H9 (cell line): ENCODE data around the gene SH3BP5. TPM values are rescaled to one million over a fixed set of nuclear protein-coding genes. Genes with fewer than 3 reads are reported as not detected.

Experiments used
- DNase-seq: peaks from one replicate; pipeline ENCODE4 v3.0.0-alpha.2; 2017
- H2AFZ ChIP-seq: one replicate; pipeline ENCODE4 v1.6.1; 2013; ENCODE audit warnings: mild to moderate bottlenecking, low read length, control low read depth, moderate library complexity
- H2AK5ac ChIP-seq: 2 replicates; pipeline ENCODE4 v1.6.1; 2013; ENCODE audit warnings: low read length, control low read depth, mixed read lengths; ENCODE audit not compliant: insufficient read length
- H2BK120ac ChIP-seq: one replicate; pipeline ENCODE4 v1.6.1; 2013; ENCODE audit warnings: low read depth, mild to moderate bottlenecking, low read length, control low read depth, inconsistent platforms; ENCODE audit not compliant: poor library complexity, severe bottlenecking
- H2BK12ac ChIP-seq: 2 replicates; pipeline ENCODE4 v1.6.1; 2013; ENCODE audit warnings: low read length, control low read depth, mixed read lengths, low read depth; ENCODE audit not compliant: insufficient read length
- H2BK15ac ChIP-seq: 2 replicates; pipeline ENCODE4 v1.6.1; 2013; ENCODE audit warnings: low read depth, low read length, control low read depth
- H2BK20ac ChIP-seq: one replicate; pipeline ENCODE4 v1.6.1; 2013; ENCODE audit warnings: low read depth, mild to moderate bottlenecking, low read length, control low read depth, inconsistent platforms; ENCODE audit not compliant: poor library complexity, severe bottlenecking
- H2BK5ac ChIP-seq: 2 replicates; pipeline ENCODE4 v1.6.1; 2013; ENCODE audit warnings: low read length, control low read depth, mixed read lengths; ENCODE audit not compliant: insufficient read length
- H3K14ac ChIP-seq: 2 replicates; pipeline ENCODE4 v1.6.1; 2013; ENCODE audit warnings: low read length, control low read depth; ENCODE audit not compliant: insufficient read depth
- H3K18ac ChIP-seq: 2 replicates; pipeline ENCODE4 v1.6.1; 2013; ENCODE audit warnings: low read depth, mild to moderate bottlenecking, mixed read lengths, low read length, control low read depth; ENCODE audit not compliant: insufficient read length
- H3K23ac ChIP-seq: 2 replicates; pipeline ENCODE4 v1.6.1; 2013; ENCODE audit warnings: low read length, control low read depth, mixed read lengths, low read depth; ENCODE audit not compliant: insufficient read length
- H3K23me2 ChIP-seq: 2 replicates; pipeline ENCODE4 v1.6.1; 2013; ENCODE audit warnings: low read depth, mild to moderate bottlenecking, mixed read lengths, low read length, control low read depth; ENCODE audit not compliant: insufficient read length, poor library complexity, severe bottlenecking
- H3K27ac ChIP-seq: 2 replicates; pipeline ENCODE4 v1.5.1; 2013; ENCODE audit warnings: low read length, control low read depth, mixed read lengths, low read depth; ENCODE audit not compliant: insufficient read length
- H3K27me3 ChIP-seq: 2 replicates; pipeline ENCODE4 v1.6.1; 2013; ENCODE audit warnings: low read length, control low read depth, inconsistent platforms; ENCODE audit not compliant: insufficient read depth
- H3K4ac ChIP-seq: 2 replicates; pipeline ENCODE4 v1.6.1; 2013; ENCODE audit warnings: low read depth, mild to moderate bottlenecking, control low read depth, inconsistent platforms, low read length, moderate library complexity
- H3K4me1 ChIP-seq: 2 replicates; pipeline ENCODE4 v1.6.1; 2013; ENCODE audit warnings: low read length, control low read depth, inconsistent platforms; ENCODE audit not compliant: insufficient read depth
- H3K4me2 ChIP-seq: 2 replicates; pipeline ENCODE4 v1.6.1; 2013; ENCODE audit warnings: low read length, control low read depth, mixed read lengths; ENCODE audit not compliant: insufficient read length, insufficient read depth
- H3K56ac ChIP-seq: 2 replicates; pipeline ENCODE4 v1.6.1; 2013; ENCODE audit warnings: low read depth, mild to moderate bottlenecking, mixed read lengths, low read length, control low read depth; ENCODE audit not compliant: insufficient read length
- H3K79me1 ChIP-seq: 2 replicates; pipeline ENCODE4 v1.6.1; 2013; ENCODE audit warnings: low read depth, mild to moderate bottlenecking, moderate library complexity, low read length, control low read depth, inconsistent platforms; ENCODE audit not compliant: insufficient read depth, poor library complexity, severe bottlenecking
- H3K79me2 ChIP-seq: 2 replicates; pipeline ENCODE4 v1.6.1; 2013; ENCODE audit warnings: low read length, control low read depth, inconsistent platforms; ENCODE audit not compliant: insufficient read depth
- H3K9ac ChIP-seq: 2 replicates; pipeline ENCODE4 v1.6.1; 2013; ENCODE audit warnings: low read length, control low read depth, mixed read lengths; ENCODE audit not compliant: insufficient read length; ENCODE audit errors: extremely low read depth
- H3K9me3 ChIP-seq: one replicate; pipeline ENCODE4 v1.6.1; 2013; ENCODE audit warnings: low read depth, low read length, inconsistent platforms; ENCODE audit not compliant: control insufficient read depth
- H3T11ph ChIP-seq: one replicate; pipeline ENCODE4 v1.6.1; 2013; ENCODE audit warnings: mild to moderate bottlenecking, low read length, control low read depth, inconsistent platforms
- H4K20me1 ChIP-seq: one replicate; pipeline ENCODE4 v1.6.1; 2013; ENCODE audit not compliant: control insufficient read depth, insufficient read length, insufficient read depth
- H4K5ac ChIP-seq: 2 replicates; pipeline ENCODE4 v1.6.1; 2013; ENCODE audit warnings: low read depth, mild to moderate bottlenecking, mixed read lengths, low read length, control low read depth; ENCODE audit not compliant: insufficient read length
- H4K8ac ChIP-seq: replicated peaks from 2 replicates; pipeline ENCODE4 v1.6.1; 2013; ENCODE audit warnings: low read length, control low read depth, mixed read lengths, low read depth; ENCODE audit not compliant: insufficient read length
- H4K91ac ChIP-seq: 2 replicates; pipeline ENCODE4 v1.6.1; 2013; ENCODE audit warnings: low read depth, mild to moderate bottlenecking, moderate library complexity, mixed read lengths, low read length, control low read depth; ENCODE audit not compliant: insufficient read length
- H3K27ac Mint-ChIP-seq, 3 experiments: 2 replicates in 2 of 3; 3 replicates in 1 of 3; pipeline ENCODE4 v1.8.0; 2020 to 2021; ENCODE audit warnings: mixed read lengths in 3 of 3, mild to moderate bottlenecking in 1 of 3, moderate library complexity in 1 of 3
- H3K27me3 Mint-ChIP-seq: 2 replicates; pipeline ENCODE4 v1.8.0; 2021; ENCODE audit warnings: low read depth, mild to moderate bottlenecking, moderate library complexity, mixed read lengths
- H3K36me3 Mint-ChIP-seq, 3 experiments: 2 replicates in 2 of 3; 3 replicates in 1 of 3; pipeline ENCODE4 v1.8.0; 2020 to 2021; ENCODE audit warnings: low read depth in 3 of 3, mixed read lengths in 3 of 3; ENCODE audit not compliant: insufficient read depth in 1 of 3
- H3K4me1 Mint-ChIP-seq, 2 experiments: 2 replicates each; pipeline ENCODE4 v1.8.0; 2020; ENCODE audit warnings: mixed read lengths in 2 of 2
- H3K4me3 Mint-ChIP-seq, 2 experiments: 2 replicates in 1 of 2; 3 replicates in 1 of 2; pipeline ENCODE4 v1.8.0; 2020 to 2021; ENCODE audit warnings: mild to moderate bottlenecking in 2 of 2, mixed read lengths in 2 of 2, moderate library complexity in 1 of 2
- H3K9me3 Mint-ChIP-seq, 2 experiments: 2 replicates in 1 of 2; 3 replicates in 1 of 2; pipeline ENCODE4 v1.8.0; 2020; ENCODE audit warnings: mild to moderate bottlenecking in 2 of 2, mixed read lengths in 2 of 2, moderate library complexity in 1 of 2
- WGBS: extraction: QIAGEN DNeasy Blood & Tissue Kit; methylation state at CpG from one replicate; pipeline ENCODE4 v1.1.7; 2013; ENCODE audit warnings: missing lambda C conversion rate, low lambda C conversion rate, mixed read lengths; ENCODE audit not compliant: insufficient read length; ENCODE audit errors: extremely low coverage; 5-methylcytosine and 5-hydroxymethylcytosine counted together
- total RNA-seq: library from RNA; stranded (reverse); gene quantifications from 2 replicates; pipeline ENCODE4 v1.2.1, GENCODE V29; 2021
- TF ChIP-seq, protein P1 (sequence below): fragments of 200-600 bp; sonication (generic); conservative IDR thresholded peaks from 3 replicates; pipeline ENCODE4 v1.8.0; 2021; ENCODE audit warnings: antibody characterized with exemption, mild to moderate bottlenecking

The SH3BP5 gene
- total RNA-seq, 1 experiment from 2014 or later: 6.8 TPM

- H3K27me3 Mint-ChIP-seq: no peaks in the 10 kb centered on the region
- TF ChIP-seq, protein P1, sequence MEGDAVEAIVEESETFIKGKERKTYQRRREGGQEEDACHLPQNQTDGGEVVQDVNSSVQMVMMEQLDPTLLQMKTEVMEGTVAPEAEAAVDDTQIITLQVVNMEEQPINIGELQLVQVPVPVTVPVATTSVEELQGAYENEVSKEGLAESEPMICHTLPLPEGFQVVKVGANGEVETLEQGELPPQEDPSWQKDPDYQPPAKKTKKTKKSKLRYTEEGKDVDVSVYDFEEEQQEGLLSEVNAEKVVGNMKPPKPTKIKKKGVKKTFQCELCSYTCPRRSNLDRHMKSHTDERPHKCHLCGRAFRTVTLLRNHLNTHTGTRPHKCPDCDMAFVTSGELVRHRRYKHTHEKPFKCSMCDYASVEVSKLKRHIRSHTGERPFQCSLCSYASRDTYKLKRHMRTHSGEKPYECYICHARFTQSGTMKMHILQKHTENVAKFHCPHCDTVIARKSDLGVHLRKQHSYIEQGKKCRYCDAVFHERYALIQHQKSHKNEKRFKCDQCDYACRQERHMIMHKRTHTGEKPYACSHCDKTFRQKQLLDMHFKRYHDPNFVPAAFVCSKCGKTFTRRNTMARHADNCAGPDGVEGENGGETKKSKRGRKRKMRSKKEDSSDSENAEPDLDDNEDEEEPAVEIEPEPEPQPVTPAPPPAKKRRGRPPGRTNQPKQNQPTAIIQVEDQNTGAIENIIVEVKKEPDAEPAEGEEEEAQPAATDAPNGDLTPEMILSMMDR: peak; percentile 95
- no peak overlapping the region for H3K9ac ChIP-seq
- DNase-seq: peak; percentile 84
- no peaks in the 10 kb centered on the region for H3K9me3 ChIP-seq
- no peak overlapping the region for H3K27ac ChIP-seq
- no peaks in the 10 kb centered on the region for H3K23me2 ChIP-seq
- H3K27ac Mint-ChIP-seq: no peak overlapping the region
- no peak overlapping the region for H2BK20ac ChIP-seq
- no peak overlapping the region for H2BK120ac ChIP-seq
- H3K4me1 Mint-ChIP-seq: peaks cover 2 to 10% of the 10 kb centered on the region in 2 experiments; a peak in 3 of 4 replicates
- H4K91ac ChIP-seq: no peak overlapping the region
- H3K79me2 ChIP-seq: no peaks in the 10 kb centered on the region
- no peak overlapping the region for H4K8ac ChIP-seq
- H3K27me3 ChIP-seq: no peaks in the 10 kb centered on the region
- no peaks in the 10 kb centered on the region for H3K79me1 ChIP-seq
- no peak overlapping the region for H3K14ac ChIP-seq
- no peaks in the 10 kb centered on the region for H3K9me3 Mint-ChIP-seq
- no peak overlapping the region for H3K4me3 Mint-ChIP-seq
- H3K4me2 ChIP-seq: no peak overlapping the region
- no peak overlapping the region for H2AFZ ChIP-seq
- WGBS: no CpG with 5 or more reads among the region's 15 CpGs
- no peak overlapping the region for H3K4ac ChIP-seq
- H3K18ac ChIP-seq: no peak overlapping the region
- no peaks in the 10 kb centered on the region for H4K20me1 ChIP-seq
- no peak overlapping the region for H4K5ac ChIP-seq
- H2AK5ac ChIP-seq: no peak overlapping the region
- no peak overlapping the region for H3T11ph ChIP-seq
- H3K4me1 ChIP-seq: no peaks in the 10 kb centered on the region
- no peaks in the 10 kb centered on the region for H3K36me3 Mint-ChIP-seq
- no peak overlapping the region for H2BK15ac ChIP-seq
- no peak overlapping the region for H3K56ac ChIP-seq
- H2BK5ac ChIP-seq: no peak overlapping the region
- H3K23ac ChIP-seq: no peak overlapping the region
- H2BK12ac ChIP-seq: no peak overlapping the region
Measured at GRCh38 chr3:15268033-15268631, 64.3 kb downstream of the SH3BP5 start.
